Astrocyte of the hippocampus (primary cell): ENCODE results near the gene MRPL16.
"Not testable (repeated sequence)": the region's sequence is repeated elsewhere in the genome, so short reads cannot be mapped to it uniquely, and the experiment has no call there.

Source experiments
- DNase-seq: peaks from one replicate; pipeline ENCODE4 v3.0.0; 2011; ENCODE audit warnings: low read depth, low spot score

Gene MRPL16

GRCh38 chr11:59812220-59812619 is 1.6 kb upstream of the MRPL16 start:
- no peak for DNase-seq

GRCh38 chr11:59810911-59811259 is 307 bp upstream of the MRPL16 start:
- DNase-seq = no peak

GRCh38 chr11:59807047-59807610 is 3.4 kb downstream of the MRPL16 start:
- DNase-seq = no peak

- no peak for DNase-seq
Measured at GRCh38 chr11:59804061-59804460, 6.5 kb downstream of the MRPL16 start.

DNA sequence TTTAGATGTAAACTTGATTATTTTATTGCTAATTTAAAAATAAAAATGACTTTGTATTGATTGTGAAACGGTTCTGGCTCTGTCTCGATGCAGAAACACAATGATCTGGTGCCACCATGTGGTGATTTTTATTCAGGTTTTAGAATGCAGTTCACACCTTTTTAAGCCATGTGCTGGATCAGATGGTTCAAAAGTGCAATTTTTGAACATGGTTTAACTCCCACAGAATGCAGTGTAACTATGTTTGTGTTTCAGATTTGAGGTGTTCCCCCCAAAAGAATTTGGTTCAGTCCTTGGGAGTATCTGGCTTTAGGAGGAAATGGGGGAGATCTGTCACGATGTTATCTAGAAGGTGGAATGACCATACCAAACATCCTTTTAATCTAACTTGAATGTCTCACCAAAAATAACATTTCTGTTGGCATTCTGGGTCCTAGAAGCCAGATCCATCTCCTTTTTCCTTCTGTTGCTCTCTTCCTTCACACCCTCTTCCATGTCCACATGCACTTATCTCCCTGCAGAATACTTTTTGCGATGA is 7.9 kb downstream of the MRPL16 start:
- peak; percentile 72 for DNase-seq

DNA sequence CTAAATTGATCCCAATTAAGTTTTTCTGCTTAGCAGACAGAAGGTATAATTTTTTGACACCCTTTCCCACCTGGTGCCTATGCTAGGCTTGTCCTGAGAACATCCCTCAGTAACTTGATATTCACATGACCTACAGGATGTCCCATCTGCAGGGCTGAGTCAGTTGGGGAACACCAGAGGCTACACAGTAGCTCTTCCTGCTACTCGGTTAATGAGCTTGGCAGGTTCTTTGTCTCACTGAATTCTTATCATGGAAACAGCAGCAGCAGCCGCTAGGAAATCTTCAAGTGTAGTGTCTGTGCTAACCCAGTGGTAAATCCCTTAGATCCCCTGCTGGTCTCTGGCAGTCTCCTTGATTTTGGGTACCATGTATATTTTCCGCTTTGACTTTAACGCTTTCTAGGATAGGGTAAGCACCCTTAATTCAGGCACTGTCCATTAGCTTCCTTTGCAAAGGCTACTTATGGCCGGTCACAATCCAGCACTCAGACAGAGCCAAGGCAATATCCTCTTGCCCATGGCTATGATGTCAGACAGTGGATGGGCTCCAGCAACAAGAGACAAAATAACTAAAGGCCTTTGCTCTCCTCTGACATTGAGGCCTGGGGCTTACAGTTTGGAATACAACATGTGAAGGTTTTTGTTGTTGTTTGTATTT is 8.5 kb downstream of the MRPL16 start:
- no peak for DNase-seq

- no peak for DNase-seq
Measured at GRCh38 chr11:59801160-59801706, 9.3 kb downstream of the MRPL16 start.

GRCh38 chr11:59800390-59801025 is 10.1 kb downstream of the MRPL16 start:
- no peak for DNase-seq

DNA sequence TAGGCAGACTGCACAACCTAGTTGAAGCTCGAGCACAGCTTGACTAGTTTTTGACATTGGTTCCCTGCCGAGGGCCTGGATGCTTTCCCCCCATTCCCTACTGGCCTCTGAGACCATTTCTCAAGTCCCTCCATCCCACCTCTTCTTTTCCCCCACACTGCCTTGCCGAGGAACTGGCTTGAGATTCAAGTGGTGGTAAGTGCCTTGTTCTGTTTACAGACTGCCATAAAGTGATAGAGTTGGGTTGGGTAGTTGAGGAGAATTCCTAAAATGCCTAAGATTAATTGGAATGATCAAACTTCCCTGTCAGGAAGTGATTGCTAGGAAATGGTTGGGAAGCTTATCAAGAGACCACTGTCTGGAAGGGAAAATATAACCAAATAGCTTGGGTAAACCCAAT is 16.2 kb downstream of the MRPL16 start:
- DNase-seq = no peak

DNA sequence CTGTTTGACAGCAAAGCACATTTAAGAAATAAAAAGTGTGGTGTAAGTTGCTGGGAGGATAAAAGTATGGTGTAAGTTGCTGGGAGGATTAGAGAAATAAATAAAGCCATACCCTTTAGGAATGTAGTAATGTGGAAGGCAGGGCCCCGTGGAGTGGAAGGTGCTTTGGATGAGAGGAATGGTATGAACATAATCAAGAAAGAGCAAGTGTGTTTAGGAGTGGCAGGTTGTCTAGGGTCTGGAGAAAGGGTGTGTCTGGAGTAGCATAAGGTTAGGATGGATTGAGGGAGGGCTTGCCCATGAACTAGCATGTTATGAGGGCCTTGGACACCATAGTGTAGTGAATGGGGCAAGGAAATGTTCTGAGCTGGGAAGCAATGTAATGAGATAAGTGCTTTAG is 18.1 kb downstream of the MRPL16 start:
- no peak for DNase-seq

- DNase-seq = no peak
Measured at GRCh38 chr11:59791639-59792038, 18.9 kb downstream of the MRPL16 start.

GRCh38 chr11:59787816-59788215 is 22.8 kb downstream of the MRPL16 start:
- DNase-seq = peak; percentile 53

- no peak for DNase-seq
Measured at GRCh38 chr11:59787255-59787588, 23.4 kb downstream of the MRPL16 start.

- no peak for DNase-seq
Measured at GRCh38 chr11:59785818-59786217, 24.8 kb downstream of the MRPL16 start.

GRCh38 chr11:59784441-59784840 is 26.1 kb downstream of the MRPL16 start:
- DNase-seq = not testable (repeated sequence)

GRCh38 chr11:59783632-59784090 is 26.9 kb downstream of the MRPL16 start:
- DNase-seq = no peak

GRCh38 chr11:59782080-59782479 is 28.5 kb downstream of the MRPL16 start:
- DNase-seq = no peak

GRCh38 chr11:59779487-59779886 is 31.1 kb downstream of the MRPL16 start:
- DNase-seq = no peak

GRCh38 chr11:59778122-59778521 is 32.5 kb downstream of the MRPL16 start:
- DNase-seq = peak; percentile 20

DNA sequence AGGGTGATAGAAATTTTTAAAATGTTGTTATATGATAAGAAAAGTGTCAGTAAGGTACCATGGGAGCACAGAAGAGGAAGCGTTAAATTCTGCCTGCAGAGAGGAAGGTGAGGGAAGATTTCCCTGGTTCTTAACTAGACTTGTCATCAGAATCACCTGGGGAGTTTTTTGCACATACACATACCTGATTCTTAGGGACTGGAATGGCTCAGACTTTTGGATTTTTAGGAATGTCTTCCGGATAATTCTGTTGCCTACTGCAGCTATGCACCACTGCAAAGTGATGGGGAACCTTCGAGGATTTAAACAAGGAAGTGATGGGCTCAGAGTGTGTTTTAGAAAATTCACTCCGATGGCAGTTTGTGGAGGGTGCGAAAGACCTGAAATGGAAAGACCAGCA is 33.5 kb downstream of the MRPL16 start:
- no peak for DNase-seq

- DNase-seq = peak; percentile 66
Measured at GRCh38 chr11:59776210-59777066, 34.1 kb downstream of the MRPL16 start.

GRCh38 chr11:59773083-59773440 is 37.5 kb downstream of the MRPL16 start:
- DNase-seq = no peak
